ENCODE results near the gene PARS2.

PARS2 gene

DNA sequence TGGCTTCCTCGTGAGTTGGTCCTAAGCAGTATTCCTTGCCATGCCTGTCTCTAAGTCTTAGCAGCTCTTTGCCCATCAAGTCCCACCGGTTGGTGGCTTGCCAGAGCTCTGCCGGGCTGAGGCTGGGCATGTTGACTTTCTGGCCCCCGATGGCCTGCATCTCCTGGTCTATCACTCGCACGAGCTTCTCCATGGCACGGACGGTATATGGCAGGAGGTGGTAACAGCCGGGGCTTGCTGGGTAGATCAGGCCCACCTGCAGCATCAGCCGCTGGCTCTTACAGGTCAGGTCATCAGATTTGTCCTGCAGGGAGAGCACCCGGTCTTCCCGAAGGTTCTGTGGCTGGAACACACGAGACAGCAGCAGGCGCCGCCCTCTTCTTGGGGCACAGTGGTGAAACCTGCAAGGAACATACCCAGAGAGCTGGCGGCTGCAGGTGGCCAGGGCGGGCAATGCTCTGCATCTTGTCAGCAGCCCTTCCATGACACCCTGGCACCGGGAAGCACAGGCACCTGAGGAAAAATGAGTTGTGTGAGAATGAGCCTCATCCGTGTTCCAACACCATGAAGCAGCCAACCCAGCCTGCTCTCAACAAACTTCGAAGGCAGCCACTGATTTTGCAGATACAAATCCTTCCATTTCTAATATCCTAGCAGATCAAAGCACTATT is 5.5 kb downstream of the PARS2 start:
- TF ChIP-seq POLR2A (IDR thresholded peaks at IDR 0.05; ENCODE audit: extremely low read depth, insufficient read length) (no peak), MYC (IDR thresholded peaks at IDR 0.05; ENCODE audit: low read depth, low read length) (no peak), CTCF (IDR thresholded peaks at IDR 0.05; ENCODE audit: low read depth, low read length) (no peak)
- TF ChIP-seq, protein P1, sequence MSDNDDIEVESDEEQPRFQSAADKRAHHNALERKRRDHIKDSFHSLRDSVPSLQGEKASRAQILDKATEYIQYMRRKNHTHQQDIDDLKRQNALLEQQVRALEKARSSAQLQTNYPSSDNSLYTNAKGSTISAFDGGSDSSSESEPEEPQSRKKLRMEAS (IDR thresholded peaks at IDR 0.05; ENCODE audit: low read depth, low read length), result no peak
- no peak for DNase-seq (ENCODE audit: low read depth)
- H3K4me3 ChIP-seq (ENCODE audit: low read depth, low read length), result no peak overlapping the region

DNA sequence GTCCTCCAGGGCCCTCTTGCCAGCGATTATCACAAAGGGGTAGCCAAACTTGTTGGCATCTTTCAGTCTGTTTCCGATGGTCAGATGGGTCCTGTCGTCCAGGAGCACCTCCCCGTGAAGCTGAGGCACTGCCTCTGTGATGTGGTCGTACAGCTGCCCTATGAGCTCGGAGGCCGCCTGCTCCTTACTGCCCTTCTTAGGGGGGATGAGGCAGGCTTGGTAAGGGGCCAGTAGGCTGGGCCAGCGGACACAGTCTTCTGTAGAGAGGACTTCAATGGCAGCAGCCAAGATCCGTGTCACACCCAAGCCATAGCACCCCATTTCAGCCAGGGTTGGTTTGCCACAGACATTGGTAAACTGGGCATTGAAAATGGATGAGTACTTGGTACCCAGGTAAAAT is 6.5 kb downstream of the PARS2 start:
- no peak for DNase-seq (ENCODE audit: low read depth)
- TF ChIP-seq CTCF (IDR thresholded peaks at IDR 0.05; ENCODE audit: low read depth, low read length) (no peak), MYC (IDR thresholded peaks at IDR 0.05; ENCODE audit: low read depth, low read length) (no peak), POLR2A (IDR thresholded peaks at IDR 0.05; ENCODE audit: extremely low read depth, insufficient read length) (no peak)
- TF ChIP-seq, protein P1 (IDR thresholded peaks at IDR 0.05; ENCODE audit: low read depth, low read length), result no peak
- H3K4me3 ChIP-seq (ENCODE audit: low read depth, low read length), result no peak overlapping the region

GRCh38 chr1:54754486-54755285 is 9.6 kb downstream of the PARS2 start:
- no peak for TF ChIP-seq POLR2A (IDR thresholded peaks at IDR 0.05; ENCODE audit: extremely low read depth, insufficient read length)
- TF ChIP-seq CTCF (IDR thresholded peaks at IDR 0.05; ENCODE audit: low read depth, low read length), result no peak
- TF ChIP-seq MYC (IDR thresholded peaks at IDR 0.05; ENCODE audit: low read depth, low read length), result no peak
- TF ChIP-seq, protein P1 (IDR thresholded peaks at IDR 0.05; ENCODE audit: low read depth, low read length), result no peak
- no peak for DNase-seq (ENCODE audit: low read depth)
- H3K4me3 ChIP-seq (ENCODE audit: low read depth, low read length), result no peak overlapping the region

DNA sequence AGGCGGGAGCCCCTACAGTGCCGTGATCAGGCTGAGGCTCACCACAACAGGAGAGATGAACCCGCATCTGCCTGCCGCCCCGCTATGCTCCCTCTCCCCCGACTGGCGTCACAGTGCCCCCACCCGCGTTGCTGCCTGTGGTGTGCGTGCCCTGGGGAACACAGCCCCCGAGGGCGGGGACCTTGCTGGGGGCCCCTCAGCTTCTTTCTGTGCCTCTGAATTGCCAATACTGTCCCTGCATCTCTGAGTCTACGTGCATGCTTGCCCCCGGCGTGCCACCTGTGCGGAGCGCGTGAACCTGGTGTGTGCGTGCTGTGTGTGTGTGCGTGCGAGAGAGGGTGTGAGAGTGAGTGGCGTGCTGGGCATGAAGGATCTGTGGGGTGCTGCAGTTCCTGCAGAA is 10.3 kb downstream of the PARS2 start:
- TF ChIP-seq POLR2A (IDR thresholded peaks at IDR 0.05; ENCODE audit: extremely low read depth, insufficient read length) (no peak), MYC (IDR thresholded peaks at IDR 0.05; ENCODE audit: low read depth, low read length) (no peak), CTCF (IDR thresholded peaks at IDR 0.05; ENCODE audit: low read depth, low read length) (no peak)
- TF ChIP-seq, protein P1 (IDR thresholded peaks at IDR 0.05; ENCODE audit: low read depth, low read length), result no peak
- no peak overlapping the region for H3K4me3 ChIP-seq (ENCODE audit: low read depth, low read length)
- no peak for DNase-seq (ENCODE audit: low read depth)

- no peak for TF ChIP-seq MYC (IDR thresholded peaks at IDR 0.05; ENCODE audit: low read depth, low read length)
- no peak for TF ChIP-seq CTCF (IDR thresholded peaks at IDR 0.05; ENCODE audit: low read depth, low read length)
- TF ChIP-seq POLR2A (IDR thresholded peaks at IDR 0.05; ENCODE audit: extremely low read depth, insufficient read length), result no peak
- TF ChIP-seq, protein P1 (IDR thresholded peaks at IDR 0.05; ENCODE audit: low read depth, low read length), result no peak
- no peak for DNase-seq (ENCODE audit: low read depth)
These were observed 12.9 kb downstream of the PARS2 start for GRCh38 chr1:54751426-54751825.

More at GRCh38 chr1:54751426-54751825, 12.9 kb downstream of the PARS2 start:
- H3K4me3 ChIP-seq (ENCODE audit: low read depth, low read length), result no peak overlapping the region
